ENCODE data around the gene CYB5D1. TPM values are rescaled to one million over a fixed set of nuclear protein-coding genes. Genes with fewer than 3 reads are reported as not detected.

The CYB5D1 gene
- total RNA-seq, 4 donors from 2014 or later, result 9.4 to 13.6 (median 11.1) TPM

GRCh38 chr17:7842380-7843256, 15.2 kb upstream of the CYB5D1 start:
- Histone ChIP-seq H3K36me3 (peaks cover 0 to 22% (median 5%) of the 10 kb centered on the region in 3 donors), H3K9me3 (no peaks in the 10 kb centered on the region), H3K27me3 (no peaks in the 10 kb centered on the region), H3K4me1 (peaks cover 0 to 66% (median 30%) of the 10 kb centered on the region in 4 donors), H3K4me3 (peak overlapping the region; percentile 59 to 77 (median 63)), H3K27ac (peak overlapping the region; percentile 93 to 99 (median 96))
- DNase-seq (ENCODE audit: low spot score in 2 of 2), result peak; percentile 55 to 79
- TF ChIP-seq POLR2A (IDR thresholded peaks at IDR 0.05), result peak in 1 of 2 donors; percentile 45
- peak in 1 of 5 experiments; percentile 13 for TF ChIP-seq CTCF (IDR thresholded peaks at IDR 0.05)
- peak in 1 of 2 donors; percentile 79 for TF ChIP-seq EP300 (IDR thresholded peaks at IDR 0.05)
- 0% methylated on average over 47 of the region's 47 CpGs for WGBS, 2 donors

GRCh38 chr17:7843257-7843535, 14.6 kb upstream of the CYB5D1 start:
- TF ChIP-seq POLR2A (IDR thresholded peaks at IDR 0.05), result no peak
- TF ChIP-seq CTCF (IDR thresholded peaks at IDR 0.05), result no peak
- no peak for TF ChIP-seq EP300 (IDR thresholded peaks at IDR 0.05)
- Histone ChIP-seq H3K9me3 (no peaks in the 10 kb centered on the region), H3K4me1 (peaks cover 0 to 60% (median 25%) of the 10 kb centered on the region in 4 donors), H3K27ac (peak overlapping the region; percentile 93 to 99 (median 96)), H3K27me3 (no peaks in the 10 kb centered on the region), H3K4me3 (peak overlapping the region; percentile 59 to 77 (median 63)), H3K36me3 (peaks cover 0 to 28% (median 8%) of the 10 kb centered on the region in 3 donors)
- no peak for DNase-seq (ENCODE audit: low spot score in 2 of 2)
- WGBS, 2 donors, result 0 to 1% methylated on average over 15 to 17 of the region's 17 CpGs

DNA sequence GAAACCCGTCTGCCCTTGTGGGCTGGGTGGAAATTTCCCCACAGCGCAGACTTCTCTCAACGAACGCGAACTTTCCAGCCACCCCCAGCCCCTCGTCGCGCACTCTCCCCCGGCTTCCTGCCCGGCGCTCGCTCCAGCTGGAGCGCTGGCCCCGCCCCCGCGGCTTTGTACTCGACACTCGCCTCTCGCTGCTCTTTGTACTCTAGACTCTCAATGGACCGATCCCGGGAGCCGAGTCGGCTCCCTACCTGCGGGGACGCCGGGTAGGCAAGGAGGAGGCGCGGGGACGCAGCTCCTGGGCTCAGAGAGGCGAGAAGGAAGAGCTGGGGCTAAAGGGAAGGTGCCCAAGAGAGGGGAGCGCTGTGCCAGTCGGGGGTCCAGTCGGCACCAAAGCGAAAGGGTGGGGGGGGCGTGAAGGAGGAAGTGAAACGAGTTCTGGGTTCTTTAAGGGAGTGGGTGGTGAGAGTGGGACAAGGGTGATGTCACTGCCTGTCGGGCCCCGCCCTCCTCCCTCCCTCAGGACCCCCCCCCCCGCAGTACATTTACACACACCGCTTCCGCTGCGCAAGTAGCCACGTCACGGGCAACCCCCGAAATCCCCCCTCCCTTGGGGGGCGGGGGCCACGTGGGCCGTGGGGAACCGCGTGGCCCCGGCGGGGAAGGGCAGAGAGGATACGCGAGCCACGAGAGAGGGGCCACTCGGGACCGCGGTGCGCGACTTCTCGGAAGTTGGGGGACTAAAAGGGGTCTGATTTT, 14.1 kb upstream of the CYB5D1 start:
- DNase-seq (ENCODE audit: low spot score in 2 of 2), result peak; percentile 59 to 72
- 0 to 1% methylated on average over 55 to 57 of the region's 61 CpGs for WGBS, 2 donors
- TF ChIP-seq EP300 (IDR thresholded peaks at IDR 0.05) (no peak), CTCF (IDR thresholded peaks at IDR 0.05) (peak in 1 of 5 experiments; percentile 5), POLR2A (IDR thresholded peaks at IDR 0.05) (peak; percentile 11 to 43)
- Histone ChIP-seq H3K27ac (peak overlapping the region; percentile 93 to 99 (median 96)), H3K4me1 (peaks cover 0 to 55% (median 21%) of the 10 kb centered on the region in 4 donors), H3K4me3 (peak overlapping the region; percentile 59 to 77 (median 63)), H3K9me3 (no peaks in the 10 kb centered on the region), H3K36me3 (peaks cover 0 to 33% (median 14%) of the 10 kb centered on the region in 3 donors), H3K27me3 (no peaks in the 10 kb centered on the region)

DNA sequence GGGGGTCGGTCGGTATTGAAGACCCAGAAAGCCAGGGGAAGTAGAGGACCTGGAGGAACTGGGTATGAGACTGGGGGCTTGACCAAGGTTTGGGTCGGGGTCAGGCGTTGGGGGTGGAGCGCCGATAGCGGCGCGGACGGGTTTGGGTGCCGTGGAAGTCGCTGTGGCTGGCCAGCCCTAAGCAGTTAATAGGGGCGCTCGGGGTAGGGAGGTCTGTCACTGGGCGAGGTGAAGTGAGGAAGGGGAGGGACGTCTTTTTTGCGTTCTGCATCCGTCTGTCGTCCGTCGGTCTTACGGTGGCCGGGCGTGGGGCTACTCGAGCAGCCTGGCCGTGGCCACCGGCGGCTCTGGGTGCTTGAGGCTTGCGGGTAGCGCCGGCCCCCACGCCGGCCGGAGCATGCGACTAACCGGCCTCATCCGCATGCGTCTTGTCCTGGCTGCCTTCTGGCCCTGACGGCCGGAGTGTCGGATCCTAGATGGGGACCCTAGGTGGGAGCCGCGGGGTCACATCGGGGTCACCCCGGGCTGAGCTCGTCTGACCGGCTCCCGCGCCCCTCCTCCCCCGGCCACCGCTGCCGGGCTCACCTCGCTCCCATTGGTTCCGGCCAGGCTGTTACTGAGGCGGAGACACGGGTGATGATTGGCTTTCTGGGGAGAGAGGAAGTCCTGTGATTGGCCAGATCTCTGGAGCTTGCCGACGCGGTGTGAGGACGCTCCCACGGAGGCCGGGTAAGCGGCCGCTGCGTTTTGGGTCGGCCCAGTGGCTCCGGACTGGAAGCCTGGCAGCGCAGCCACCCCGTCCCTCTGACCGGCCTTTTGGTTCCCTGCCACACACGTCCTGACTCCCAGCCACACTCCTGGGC, 13.3 kb upstream of the CYB5D1 start:
- WGBS, 2 donors, result 1% methylated on average over 28 to 49 of the region's 71 CpGs
- H3K27me3 ChIP-seq, result no peaks in the 10 kb centered on the region
- DNase-seq (ENCODE audit: low spot score in 2 of 2), result peak; percentile 76 to 88
- peaks cover 0 to 41% (median 15%) of the 10 kb centered on the region in 3 donors for H3K36me3 ChIP-seq
- H3K9me3 ChIP-seq, result no peaks in the 10 kb centered on the region
- peak; percentile 69 to 92 for TF ChIP-seq EP300 (IDR thresholded peaks at IDR 0.05)
- peak in 2 of 5 experiments; percentile 25 to 40 for TF ChIP-seq CTCF (IDR thresholded peaks at IDR 0.05)
- peak; percentile 70 to 87 for TF ChIP-seq POLR2A (IDR thresholded peaks at IDR 0.05)
- H3K4me3 ChIP-seq, result peak overlapping the region; percentile 59 to 77 (median 63)
- peaks cover 0 to 50% (median 18%) of the 10 kb centered on the region in 4 donors for H3K4me1 ChIP-seq
- H3K27ac ChIP-seq, result peak overlapping the region; percentile 93 to 99 (median 96)

Measured in tibial nerve (tissue), 4 donors.